Endothelial cell (in vitro differentiated cells): ENCODE results near the gene CSF2RB. TPM values are rescaled to one million over a fixed set of nuclear protein-coding genes. Genes with fewer than 3 reads are reported as not detected.

Experiments used
- DNase-seq: peaks from one replicate; pipeline ENCODE4 v3.0.0; 2021; ENCODE audit warnings: low spot score
- H3K27ac Mint-ChIP-seq: one replicate; pipeline ENCODE4 v1.8.0; 2021; ENCODE audit warnings: mixed read lengths, inconsistent platforms; ENCODE audit not compliant: unreplicated experiment
- H3K27me3 Mint-ChIP-seq: one replicate; pipeline ENCODE4 v1.8.0; 2021; ENCODE audit warnings: mild to moderate bottlenecking, moderate library complexity, mixed read lengths, inconsistent platforms; ENCODE audit not compliant: unreplicated experiment
- H3K36me3 Mint-ChIP-seq: one replicate; pipeline ENCODE4 v1.8.0; 2021; ENCODE audit warnings: mild to moderate bottlenecking, low read depth, mixed read lengths, inconsistent platforms; ENCODE audit not compliant: unreplicated experiment
- H3K4me1 Mint-ChIP-seq: one replicate; pipeline ENCODE4 v1.8.0; 2021; ENCODE audit warnings: mild to moderate bottlenecking, mixed read lengths, inconsistent platforms; ENCODE audit not compliant: unreplicated experiment
- H3K4me3 Mint-ChIP-seq: one replicate; pipeline ENCODE4 v1.8.0; 2021; ENCODE audit warnings: mild to moderate bottlenecking, mixed read lengths, inconsistent platforms; ENCODE audit not compliant: unreplicated experiment
- H3K9me3 Mint-ChIP-seq: one replicate; pipeline ENCODE4 v1.8.0; 2021; ENCODE audit warnings: mixed read lengths, inconsistent platforms; ENCODE audit not compliant: unreplicated experiment
- total RNA-seq: library from RNA; stranded (reverse); fragmentation: NEBNext Ultra II Directional; extraction: Animal tissue kit (Norgen Biotek cat#: 25700); gene quantifications from one replicate; pipeline ENCODE4 v1.2.1, GENCODE V29; 2021; ENCODE audit not compliant: unreplicated experiment
- TF ChIP-seq, protein P1 (sequence below): fragments of 200-600 bp; sonication (generic); IDR thresholded peaks from one replicate; pipeline ENCODE4 v1.5.0; 2021; ENCODE audit warnings: antibody characterized with exemption; ENCODE audit not compliant: unreplicated experiment

Gene CSF2RB
- total RNA-seq, 1 donor from 2014 or later, result 12.0 TPM

DNA sequence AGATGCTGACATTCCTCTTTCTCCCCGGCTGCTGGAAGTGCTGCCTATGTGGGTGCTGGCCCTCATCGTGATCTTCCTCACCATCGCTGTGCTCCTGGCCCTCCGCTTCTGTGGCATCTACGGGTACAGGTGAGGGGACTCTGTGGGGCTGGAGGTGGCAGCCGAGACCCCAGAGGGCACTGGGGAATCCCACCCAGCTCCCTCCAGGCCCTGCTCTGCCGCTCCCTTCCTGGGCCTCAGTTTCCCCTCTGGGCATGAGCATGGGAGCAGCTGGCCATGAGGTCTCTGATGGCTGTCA lies 21.8 kb downstream of the CSF2RB start:
- peaks cover 10% of the 10 kb centered on the region for H3K36me3 Mint-ChIP-seq
- no peak overlapping the region for H3K27ac Mint-ChIP-seq
- no peaks in the 10 kb centered on the region for H3K9me3 Mint-ChIP-seq

DNA sequence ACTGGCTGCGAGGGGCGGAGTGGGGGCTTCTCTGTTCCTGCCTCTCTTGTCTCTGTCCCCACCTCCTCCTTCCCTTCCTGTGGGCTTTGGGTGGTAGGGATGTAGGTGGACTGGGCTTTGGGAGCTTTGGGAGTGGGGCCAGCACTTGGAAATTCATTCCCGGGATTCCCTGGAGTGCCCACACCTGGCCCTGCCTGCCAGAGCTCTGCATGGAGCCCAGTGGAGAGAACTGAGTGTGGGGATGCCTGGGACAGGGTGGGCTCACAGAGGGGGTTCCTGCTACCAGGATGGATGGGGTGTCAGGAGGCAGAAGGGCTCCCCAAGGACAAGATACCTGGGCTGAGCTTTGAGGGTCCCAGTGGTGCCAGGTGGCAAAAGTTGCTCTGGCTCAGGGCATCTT lies 22.3 kb downstream of the CSF2RB start:
- peaks cover 10% of the 10 kb centered on the region for H3K36me3 Mint-ChIP-seq
- no peak overlapping the region for H3K4me3 Mint-ChIP-seq
- no peak for DNase-seq
- H3K9me3 Mint-ChIP-seq, result no peaks in the 10 kb centered on the region
- no peaks in the 10 kb centered on the region for H3K4me1 Mint-ChIP-seq
- no peak overlapping the region for H3K27ac Mint-ChIP-seq
- peaks cover 3% of the 10 kb centered on the region for H3K27me3 Mint-ChIP-seq
- TF ChIP-seq, protein P1, sequence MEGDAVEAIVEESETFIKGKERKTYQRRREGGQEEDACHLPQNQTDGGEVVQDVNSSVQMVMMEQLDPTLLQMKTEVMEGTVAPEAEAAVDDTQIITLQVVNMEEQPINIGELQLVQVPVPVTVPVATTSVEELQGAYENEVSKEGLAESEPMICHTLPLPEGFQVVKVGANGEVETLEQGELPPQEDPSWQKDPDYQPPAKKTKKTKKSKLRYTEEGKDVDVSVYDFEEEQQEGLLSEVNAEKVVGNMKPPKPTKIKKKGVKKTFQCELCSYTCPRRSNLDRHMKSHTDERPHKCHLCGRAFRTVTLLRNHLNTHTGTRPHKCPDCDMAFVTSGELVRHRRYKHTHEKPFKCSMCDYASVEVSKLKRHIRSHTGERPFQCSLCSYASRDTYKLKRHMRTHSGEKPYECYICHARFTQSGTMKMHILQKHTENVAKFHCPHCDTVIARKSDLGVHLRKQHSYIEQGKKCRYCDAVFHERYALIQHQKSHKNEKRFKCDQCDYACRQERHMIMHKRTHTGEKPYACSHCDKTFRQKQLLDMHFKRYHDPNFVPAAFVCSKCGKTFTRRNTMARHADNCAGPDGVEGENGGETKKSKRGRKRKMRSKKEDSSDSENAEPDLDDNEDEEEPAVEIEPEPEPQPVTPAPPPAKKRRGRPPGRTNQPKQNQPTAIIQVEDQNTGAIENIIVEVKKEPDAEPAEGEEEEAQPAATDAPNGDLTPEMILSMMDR, result no peak

More for the DNA sequence above, 21.8 kb downstream of the CSF2RB start:
- Mint-ChIP-seq H3K27me3 (peaks cover 3% of the 10 kb centered on the region), H3K4me3 (no peak overlapping the region), H3K4me1 (no peaks in the 10 kb centered on the region)
- no peak for DNase-seq
- TF ChIP-seq, protein P1, result no peak

DNA sequence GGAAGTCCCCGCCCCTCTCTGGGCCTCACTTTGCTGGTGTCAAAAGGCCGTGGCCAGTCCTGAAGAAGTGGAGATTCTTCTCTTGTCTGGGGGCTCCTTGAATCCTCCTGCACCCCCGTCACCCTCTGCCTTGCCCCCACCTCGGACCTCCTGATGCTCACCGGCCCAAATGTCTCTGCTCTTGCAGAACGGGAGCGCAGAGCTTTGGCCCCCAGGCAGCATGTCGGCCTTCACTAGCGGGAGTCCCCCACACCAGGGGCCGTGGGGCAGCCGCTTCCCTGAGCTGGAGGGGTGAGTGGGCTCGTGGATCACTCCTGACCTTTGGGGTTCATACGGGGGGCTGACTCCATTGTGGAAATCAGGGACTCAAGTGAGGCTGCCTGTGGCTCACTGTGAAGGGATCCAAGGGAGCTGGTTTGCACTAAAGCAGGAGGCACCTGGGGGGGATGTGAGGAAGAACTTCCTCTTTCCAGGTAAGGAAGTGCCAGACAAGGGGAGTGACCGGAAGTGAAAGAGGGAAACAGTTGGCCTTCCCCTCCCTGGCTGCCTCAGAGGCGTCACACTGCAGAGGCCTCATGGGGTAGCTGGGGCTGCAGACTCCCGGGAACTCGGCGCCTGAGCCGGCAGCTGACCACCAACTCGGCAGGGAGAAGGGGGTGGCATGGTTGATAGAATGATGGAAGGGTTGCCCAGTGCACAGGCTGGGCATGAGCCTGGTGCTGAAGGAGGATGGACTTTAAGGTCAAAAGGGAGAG lies 23.1 kb downstream of the CSF2RB start:
- peaks cover 4% of the 10 kb centered on the region for H3K36me3 Mint-ChIP-seq
- H3K27ac Mint-ChIP-seq, result no peak overlapping the region
- peaks cover 3% of the 10 kb centered on the region for H3K27me3 Mint-ChIP-seq
- no peak overlapping the region for H3K4me3 Mint-ChIP-seq
- DNase-seq, result no peak
- no peaks in the 10 kb centered on the region for H3K4me1 Mint-ChIP-seq
- TF ChIP-seq, protein P1, result no peak
- no peaks in the 10 kb centered on the region for H3K9me3 Mint-ChIP-seq

DNA sequence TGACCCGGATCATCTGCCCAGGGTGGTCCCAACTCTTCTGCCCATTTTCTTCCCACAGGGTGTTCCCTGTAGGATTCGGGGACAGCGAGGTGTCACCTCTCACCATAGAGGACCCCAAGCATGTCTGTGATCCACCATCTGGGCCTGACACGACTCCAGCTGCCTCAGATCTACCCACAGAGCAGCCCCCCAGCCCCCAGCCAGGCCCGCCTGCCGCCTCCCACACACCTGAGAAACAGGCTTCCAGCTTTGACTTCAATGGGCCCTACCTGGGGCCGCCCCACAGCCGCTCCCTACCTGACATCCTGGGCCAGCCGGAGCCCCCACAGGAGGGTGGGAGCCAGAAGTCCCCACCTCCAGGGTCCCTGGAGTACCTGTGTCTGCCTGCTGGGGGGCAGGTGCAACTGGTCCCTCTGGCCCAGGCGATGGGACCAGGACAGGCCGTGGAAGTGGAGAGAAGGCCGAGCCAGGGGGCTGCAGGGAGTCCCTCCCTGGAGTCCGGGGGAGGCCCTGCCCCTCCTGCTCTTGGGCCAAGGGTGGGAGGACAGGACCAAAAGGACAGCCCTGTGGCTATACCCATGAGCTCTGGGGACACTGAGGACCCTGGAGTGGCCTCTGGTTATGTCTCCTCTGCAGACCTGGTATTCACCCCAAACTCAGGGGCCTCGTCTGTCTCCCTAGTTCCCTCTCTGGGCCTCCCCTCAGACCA lies 24.0 kb downstream of the CSF2RB start:
- Mint-ChIP-seq H3K9me3 (no peaks in the 10 kb centered on the region), H3K4me3 (no peak overlapping the region), H3K4me1 (no peaks in the 10 kb centered on the region)

DNA sequence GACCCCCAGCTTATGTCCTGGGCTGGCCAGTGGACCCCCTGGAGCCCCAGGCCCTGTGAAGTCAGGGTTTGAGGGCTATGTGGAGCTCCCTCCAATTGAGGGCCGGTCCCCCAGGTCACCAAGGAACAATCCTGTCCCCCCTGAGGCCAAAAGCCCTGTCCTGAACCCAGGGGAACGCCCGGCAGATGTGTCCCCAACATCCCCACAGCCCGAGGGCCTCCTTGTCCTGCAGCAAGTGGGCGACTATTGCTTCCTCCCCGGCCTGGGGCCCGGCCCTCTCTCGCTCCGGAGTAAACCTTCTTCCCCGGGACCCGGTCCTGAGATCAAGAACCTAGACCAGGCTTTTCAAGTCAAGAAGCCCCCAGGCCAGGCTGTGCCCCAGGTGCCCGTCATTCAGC lies 24.6 kb downstream of the CSF2RB start:
- H3K27ac Mint-ChIP-seq, result no peak overlapping the region

More for the DNA sequence above, 24.0 kb downstream of the CSF2RB start:
- H3K27ac Mint-ChIP-seq, result no peak overlapping the region
- peaks cover 4% of the 10 kb centered on the region for H3K36me3 Mint-ChIP-seq
- TF ChIP-seq, protein P1, result no peak
- H3K27me3 Mint-ChIP-seq, result peaks cover 3% of the 10 kb centered on the region
- no peak for DNase-seq

More for the DNA sequence above, 24.6 kb downstream of the CSF2RB start:
- no peak overlapping the region for H3K4me3 Mint-ChIP-seq
- TF ChIP-seq, protein P1, result no peak
- H3K4me1 Mint-ChIP-seq, result no peaks in the 10 kb centered on the region
- peaks cover 4% of the 10 kb centered on the region for H3K36me3 Mint-ChIP-seq
- H3K9me3 Mint-ChIP-seq, result no peaks in the 10 kb centered on the region
- H3K27me3 Mint-ChIP-seq, result peaks cover 3% of the 10 kb centered on the region
- DNase-seq, result no peak
